ENCODE measurements around the gene SMOC2. TPM values are rescaled to one million over a fixed set of nuclear protein-coding genes. Genes with fewer than 3 reads are reported as not detected.

The SMOC2 gene
- total and polyA plus RNA-seq, 2 of the 13 experiments (the other 11 are each of a cell fraction or from before 2014, with no cell fraction given), result not detected

DNA sequence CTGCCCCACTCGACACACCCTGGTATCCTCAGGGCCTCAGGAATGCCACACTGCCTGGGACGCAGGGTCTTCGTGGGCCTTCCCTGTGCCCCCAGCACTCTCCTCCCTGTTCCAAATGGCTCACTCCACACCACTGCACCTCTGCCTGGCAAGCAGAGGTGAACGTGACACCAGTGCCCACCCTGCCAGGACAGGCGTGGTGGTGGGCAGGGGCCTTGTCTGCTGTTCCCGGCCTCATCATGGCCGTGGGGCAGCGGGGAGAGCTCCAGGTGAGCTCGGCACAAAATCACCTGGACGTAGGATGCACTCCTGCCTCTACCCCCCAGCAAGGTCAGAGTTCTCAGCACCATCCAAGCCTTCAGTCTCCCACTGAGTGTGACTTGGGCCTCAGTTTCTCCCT lies 202.4 kb downstream of the SMOC2 start:
- Histone ChIP-seq H3K4me3 (replicated peaks in 1 of 3; ENCODE audit: insufficient read depth in 1 of 3, low read depth in 2 of 3, low read length in 3 of 3) (no peak overlapping the region), H3K4me2 (ENCODE audit: low read depth, low read length) (no peak overlapping the region), H3K9ac (ENCODE audit: insufficient read depth, low read depth, low read length) (no peak overlapping the region), H3K4me1 (ENCODE audit: insufficient read depth, low read length) (no peaks in the 10 kb centered on the region), H3K36me3 (replicated peaks in 1 of 2; ENCODE audit: control insufficient read depth in 1 of 2, insufficient read depth in 2 of 2, low read length in 2 of 2) (no peaks in the 10 kb centered on the region), H3K27ac (ENCODE audit: extremely low read length, insufficient read depth, low read length) (no peak overlapping the region), H3K9me3 (ENCODE audit: low read length) (no peaks in the 10 kb centered on the region), H3K79me2 (ENCODE audit: insufficient read depth, low read length) (no peaks in the 10 kb centered on the region), H3K27me3 (ENCODE audit: control insufficient read depth in 1 of 2, insufficient read depth in 2 of 2, low read length in 2 of 2) (peaks cover 8 to 86% of the 10 kb centered on the region in 2 experiments; a peak in 4 of 5 replicates), H2AFZ (ENCODE audit: low read length) (no peak overlapping the region), H4K20me1 (ENCODE audit: insufficient read depth, low read length) (no peaks in the 10 kb centered on the region)
- DNase-seq (ENCODE audit: low spot score) (no peak), ATAC-seq (no peak), FAIRE-seq (no peak)
- intact Hi-C loops (cut with micrococcal nuclease; ENCODE audit: unreplicated experiment), result no loop called here
- in situ Hi-C loops (cut with HindIII; ENCODE audit: extremely low pct_ligation_motif_present, low pct_unique_long_range_greater_than_20kb), result no loop called here
- ChIA-PET POLR2A (no interaction called here), CTCF (ENCODE audit: low intra/inter-chr PET ratio, low total read pairs) (no interaction called here)
- no peak for TF ChIP-seq ZC3H4 (CRISPR knock-in tag; IDR thresholded peaks at IDR 0.05; ENCODE audit: borderline replicate concordance)
- TF ChIP-seq FIP1L1 (IDR thresholded peaks at IDR 0.05; ENCODE audit: borderline replicate concordance, insufficient read depth, low read depth, low read length), result no peak
- no peak for TF ChIP-seq SP1 (IDR thresholded peaks at IDR 0.05)
- no peak for TF ChIP-seq SP1 (CRISPR knock-in tag; IDR thresholded peaks at IDR 0.05)
- no peak for TF ChIP-seq PRMT3 (CRISPR knock-in tag; IDR thresholded peaks at IDR 0.05; ENCODE audit: borderline replicate concordance, low read depth)
- TF ChIP-seq, protein P1, sequence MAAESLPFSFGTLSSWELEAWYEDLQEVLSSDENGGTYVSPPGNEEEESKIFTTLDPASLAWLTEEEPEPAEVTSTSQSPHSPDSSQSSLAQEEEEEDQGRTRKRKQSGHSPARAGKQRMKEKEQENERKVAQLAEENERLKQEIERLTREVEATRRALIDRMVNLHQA (CRISPR knock-in tag; IDR thresholded peaks at IDR 0.05), result no peak
- TF ChIP-seq ZFX (CRISPR knock-in tag; IDR thresholded peaks at IDR 0.05; ENCODE audit: low read depth), result no peak
- TF ChIP-seq HNRNPL (IDR thresholded peaks at IDR 0.05; ENCODE audit: low read depth, low read length), result no peak
- TF ChIP-seq TGIF2 (CRISPR knock-in tag; IDR thresholded peaks at IDR 0.05), result no peak
- no peak for TF ChIP-seq ASH2L (IDR thresholded peaks at IDR 0.05; ENCODE audit: insufficient read length, low read depth, low read length)
- no peak for TF ChIP-seq GABPB1 (CRISPR knock-in tag; IDR thresholded peaks at IDR 0.05)
- TF ChIP-seq, protein P2, sequence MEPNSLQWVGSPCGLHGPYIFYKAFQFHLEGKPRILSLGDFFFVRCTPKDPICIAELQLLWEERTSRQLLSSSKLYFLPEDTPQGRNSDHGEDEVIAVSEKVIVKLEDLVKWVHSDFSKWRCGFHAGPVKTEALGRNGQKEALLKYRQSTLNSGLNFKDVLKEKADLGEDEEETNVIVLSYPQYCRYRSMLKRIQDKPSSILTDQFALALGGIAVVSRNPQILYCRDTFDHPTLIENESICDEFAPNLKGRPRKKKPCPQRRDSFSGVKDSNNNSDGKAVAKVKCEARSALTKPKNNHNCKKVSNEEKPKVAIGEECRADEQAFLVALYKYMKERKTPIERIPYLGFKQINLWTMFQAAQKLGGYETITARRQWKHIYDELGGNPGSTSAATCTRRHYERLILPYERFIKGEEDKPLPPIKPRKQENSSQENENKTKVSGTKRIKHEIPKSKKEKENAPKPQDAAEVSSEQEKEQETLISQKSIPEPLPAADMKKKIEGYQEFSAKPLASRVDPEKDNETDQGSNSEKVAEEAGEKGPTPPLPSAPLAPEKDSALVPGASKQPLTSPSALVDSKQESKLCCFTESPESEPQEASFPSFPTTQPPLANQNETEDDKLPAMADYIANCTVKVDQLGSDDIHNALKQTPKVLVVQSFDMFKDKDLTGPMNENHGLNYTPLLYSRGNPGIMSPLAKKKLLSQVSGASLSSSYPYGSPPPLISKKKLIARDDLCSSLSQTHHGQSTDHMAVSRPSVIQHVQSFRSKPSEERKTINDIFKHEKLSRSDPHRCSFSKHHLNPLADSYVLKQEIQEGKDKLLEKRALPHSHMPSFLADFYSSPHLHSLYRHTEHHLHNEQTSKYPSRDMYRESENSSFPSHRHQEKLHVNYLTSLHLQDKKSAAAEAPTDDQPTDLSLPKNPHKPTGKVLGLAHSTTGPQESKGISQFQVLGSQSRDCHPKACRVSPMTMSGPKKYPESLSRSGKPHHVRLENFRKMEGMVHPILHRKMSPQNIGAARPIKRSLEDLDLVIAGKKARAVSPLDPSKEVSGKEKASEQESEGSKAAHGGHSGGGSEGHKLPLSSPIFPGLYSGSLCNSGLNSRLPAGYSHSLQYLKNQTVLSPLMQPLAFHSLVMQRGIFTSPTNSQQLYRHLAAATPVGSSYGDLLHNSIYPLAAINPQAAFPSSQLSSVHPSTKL (CRISPR knock-in tag; IDR thresholded peaks at IDR 0.05), result no peak
- TF ChIP-seq, protein P3, sequence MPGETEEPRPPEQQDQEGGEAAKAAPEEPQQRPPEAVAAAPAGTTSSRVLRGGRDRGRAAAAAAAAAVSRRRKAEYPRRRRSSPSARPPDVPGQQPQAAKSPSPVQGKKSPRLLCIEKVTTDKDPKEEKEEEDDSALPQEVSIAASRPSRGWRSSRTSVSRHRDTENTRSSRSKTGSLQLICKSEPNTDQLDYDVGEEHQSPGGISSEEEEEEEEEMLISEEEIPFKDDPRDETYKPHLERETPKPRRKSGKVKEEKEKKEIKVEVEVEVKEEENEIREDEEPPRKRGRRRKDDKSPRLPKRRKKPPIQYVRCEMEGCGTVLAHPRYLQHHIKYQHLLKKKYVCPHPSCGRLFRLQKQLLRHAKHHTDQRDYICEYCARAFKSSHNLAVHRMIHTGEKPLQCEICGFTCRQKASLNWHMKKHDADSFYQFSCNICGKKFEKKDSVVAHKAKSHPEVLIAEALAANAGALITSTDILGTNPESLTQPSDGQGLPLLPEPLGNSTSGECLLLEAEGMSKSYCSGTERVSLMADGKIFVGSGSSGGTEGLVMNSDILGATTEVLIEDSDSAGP (CRISPR knock-in tag; IDR thresholded peaks at IDR 0.05; ENCODE audit: borderline replicate concordance), result no peak
- TF ChIP-seq, protein P4, sequence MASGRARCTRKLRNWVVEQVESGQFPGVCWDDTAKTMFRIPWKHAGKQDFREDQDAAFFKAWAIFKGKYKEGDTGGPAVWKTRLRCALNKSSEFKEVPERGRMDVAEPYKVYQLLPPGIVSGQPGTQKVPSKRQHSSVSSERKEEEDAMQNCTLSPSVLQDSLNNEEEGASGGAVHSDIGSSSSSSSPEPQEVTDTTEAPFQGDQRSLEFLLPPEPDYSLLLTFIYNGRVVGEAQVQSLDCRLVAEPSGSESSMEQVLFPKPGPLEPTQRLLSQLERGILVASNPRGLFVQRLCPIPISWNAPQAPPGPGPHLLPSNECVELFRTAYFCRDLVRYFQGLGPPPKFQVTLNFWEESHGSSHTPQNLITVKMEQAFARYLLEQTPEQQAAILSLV (CRISPR knock-in tag; IDR thresholded peaks at IDR 0.05; ENCODE audit: borderline replicate concordance), result no peak
- TF ChIP-seq ZFAT (CRISPR knock-in tag; conservative IDR thresholded peaks at IDR 0.05), result no peak
- WGBS (ENCODE audit: low lambda C conversion rate), result 37% methylated on average over 5 of the region's 10 CpGs
- no TSS peak for BruUV-seq (replicated peaks)

Data from HepG2 (cell line).